ENCODE data around the gene PAX8.

The PAX8 gene

GRCh38 chr2:113179446-113180045 is 99.2 kb downstream of the PAX8 start:
- DNase-seq, result no peak

GRCh38 chr2:113178891-113179290 is 99.8 kb downstream of the PAX8 start:
- peak; percentile 59 for DNase-seq

GRCh38 chr2:113178069-113178746 is 100.5 kb downstream of the PAX8 start:
- DNase-seq, result no peak

GRCh38 chr2:113176696-113177355 is 101.9 kb downstream of the PAX8 start:
- no peak for DNase-seq

- peak; percentile 58 for DNase-seq
Measured at GRCh38 chr2:113175736-113176695, 102.7 kb downstream of the PAX8 start.

- peak; percentile 92 for DNase-seq
Measured at GRCh38 chr2:113175042-113175628, 103.6 kb downstream of the PAX8 start.

- peak; percentile 41 for DNase-seq
Measured at GRCh38 chr2:113174376-113174750, 104.4 kb downstream of the PAX8 start.

GRCh38 chr2:113173542-113174375 is 105.0 kb downstream of the PAX8 start, which contains the start of gene PSD4:
Gene PSD4, plus strand, starts transcription at chr2:113173971. Its CDS starts 8,486 bp downstream, at chr2:113182457.
- peak; percentile 95 for DNase-seq

- DNase-seq, result no peak
Measured at GRCh38 chr2:113172721-113173541, 105.8 kb downstream of the PAX8 start.

GRCh38 chr2:113171334-113172075 is 107.2 kb downstream of the PAX8 start:
- no peak for DNase-seq

- DNase-seq, result no peak
Measured at GRCh38 chr2:113169586-113169985, 109.1 kb downstream of the PAX8 start.

GRCh38 chr2:113169002-113169530 is 109.7 kb downstream of the PAX8 start:
- DNase-seq, result peak; percentile 50

GRCh38 chr2:113167962-113168340 is 110.8 kb downstream of the PAX8 start:
- DNase-seq, result no peak

GRCh38 chr2:113167115-113167932 is 111.4 kb downstream of the PAX8 start:
- peak; percentile 66 for DNase-seq

- DNase-seq, result no peak
Measured at GRCh38 chr2:113166187-113166645, 112.5 kb downstream of the PAX8 start.

Data from activated CD4-positive, alpha-beta T cell treated with anti-CD3 and anti-CD28 coated beads, Interleukin-10, Interleukin-2, amounts not matched to agents 100 ng/mL and 50 ng/mL, durations not matched to agents 16 hours and 8 hours (primary cell).